IMR-90 (cell line): Measurements from ENCODE around the gene ATP1A3. TPM values are rescaled to one million over a fixed set of nuclear protein-coding genes. Genes with fewer than 3 reads are reported as not detected.

ENCODE experiments used
- ATAC-seq: fragments of 200-7000 bp; cut with Tn5 transposase; 2 replicates; pipeline ENCODE4 v1.9.1; 2020; ENCODE audit warnings: low read depth, mild to moderate bottlenecking, moderate library complexity
- BruUV-seq: library from RNA; stranded (reverse); fragments of 400-500 nt; replicated peaks from 2 replicates; lab custom pipeline; 2021; lab: Mats Ljungman, UMichigan
- CTCF ChIA-PET: fragments of 300-600 bp; formaldehyde crosslinking; extraction: SDS; loops from one replicate; lab custom pipeline; 2021; ENCODE audit warnings: antibody characterized with exemption; lab: Yijun Ruan, JAX
- POLR2A ChIA-PET: fragments of 300-600 bp; sonication (Branson Sonifier 250); formaldehyde crosslinking; loops from one replicate; lab custom pipeline; 2022; ENCODE audit warnings: antibody characterized with exemption; ENCODE audit not compliant: unreplicated experiment; lab: Charles Lee
- DNase-seq: peaks from one replicate; pipeline ENCODE4 v3.0.0; 2013
- H2AFZ ChIP-seq: replicated peaks from 2 replicates; pipeline ENCODE3; 2013; ENCODE audit warnings: low read length, mild to moderate bottlenecking; ENCODE audit not compliant: poor library complexity
- H2AK5ac ChIP-seq: 2 replicates; pipeline ENCODE4 v1.6.1; 2013; ENCODE audit warnings: low read depth, low read length, inconsistent platforms
- H2AK9ac ChIP-seq: replicated peaks from 2 replicates; pipeline ENCODE3; 2013; ENCODE audit warnings: mild to moderate bottlenecking, low read depth, low read length, moderate library complexity; ENCODE audit not compliant: poor library complexity
- H2BK120ac ChIP-seq: 2 replicates; pipeline ENCODE4 v1.6.1; 2013; ENCODE audit warnings: low read depth, low read length, inconsistent platforms
- H2BK15ac ChIP-seq: 3 replicates; pipeline ENCODE4 v1.6.1; 2013; ENCODE audit warnings: low read depth, low read length, inconsistent platforms
- H2BK20ac ChIP-seq: 2 replicates; pipeline ENCODE4 v1.6.1; 2013; ENCODE audit warnings: low read depth, mild to moderate bottlenecking, inconsistent platforms, low read length, moderate library complexity
- H2BK5ac ChIP-seq: 2 replicates; pipeline ENCODE4 v1.6.1; 2013; ENCODE audit warnings: mild to moderate bottlenecking, low read depth, low read length, inconsistent platforms; ENCODE audit not compliant: poor library complexity, severe bottlenecking
- H3K14ac ChIP-seq: replicated peaks from 2 replicates; pipeline ENCODE4 v1.6.1; 2013; ENCODE audit warnings: low read depth, low read length, inconsistent platforms
- H3K18ac ChIP-seq: 2 replicates; pipeline ENCODE4 v1.6.1; 2013; ENCODE audit warnings: low read depth, low read length, control low read depth
- H3K23ac ChIP-seq: 2 replicates; pipeline ENCODE4 v1.6.1; 2013; ENCODE audit warnings: low read depth, low read length, inconsistent platforms
- H3K27ac ChIP-seq: 2 replicates; pipeline ENCODE4 v1.5.1; 2013; ENCODE audit warnings: mild to moderate bottlenecking, control low read depth, low read length; ENCODE audit not compliant: insufficient read depth
- H3K27me3 ChIP-seq: 2 replicates; pipeline ENCODE4 v1.6.1; 2013; ENCODE audit warnings: low read length; ENCODE audit not compliant: control insufficient read depth, insufficient read depth
- H3K36me3 ChIP-seq: 2 replicates; pipeline ENCODE4 v1.6.1; 2013; ENCODE audit warnings: low read length, mixed read lengths; ENCODE audit not compliant: control insufficient read depth, insufficient read depth
- H3K4ac ChIP-seq: 2 replicates; pipeline ENCODE4 v1.6.1; 2013; ENCODE audit warnings: low read depth, low read length, inconsistent platforms
- H3K4me1 ChIP-seq: 2 replicates; pipeline ENCODE4 v1.6.1; 2013; ENCODE audit warnings: low read length, mixed read lengths; ENCODE audit not compliant: control insufficient read depth, insufficient read depth
- H3K4me2 ChIP-seq: 2 replicates; pipeline ENCODE4 v1.6.1; 2013; ENCODE audit warnings: low read depth, mild to moderate bottlenecking, control low read depth, low read length, moderate library complexity
- H3K4me3 ChIP-seq: 2 replicates; pipeline ENCODE4 v1.5.1; 2013; ENCODE audit warnings: low read depth, mild to moderate bottlenecking, control low read depth, low read length, moderate library complexity; ENCODE audit not compliant: insufficient read depth
- H3K56ac ChIP-seq: 2 replicates; pipeline ENCODE4 v1.6.1; 2013; ENCODE audit warnings: low read length, inconsistent platforms; ENCODE audit not compliant: insufficient read depth; ENCODE audit errors: extremely low read depth
- H3K79me1 ChIP-seq, 2 experiments: 2 replicates each; pipeline ENCODE4 v1.6.1; 2013; ENCODE audit warnings: low read length in 2 of 2, inconsistent platforms in 1 of 2, low read depth in 1 of 2
- H3K9ac ChIP-seq: 2 replicates; pipeline ENCODE4 v1.6.1; 2013; ENCODE audit warnings: low read depth, low read length, control low read depth
- H3K9me1 ChIP-seq: 2 replicates; pipeline ENCODE4 v1.6.1; 2013; ENCODE audit warnings: low read length, inconsistent platforms; ENCODE audit not compliant: insufficient read depth
- H3K9me3 ChIP-seq: 2 replicates; pipeline ENCODE4 v1.6.1; 2013; ENCODE audit warnings: low read length; ENCODE audit not compliant: control insufficient read depth, insufficient read depth
- H4K20me1 ChIP-seq: 2 replicates; pipeline ENCODE4 v1.6.1; 2013; ENCODE audit warnings: low read length, inconsistent platforms; ENCODE audit not compliant: insufficient read depth
- H4K5ac ChIP-seq: 2 replicates; pipeline ENCODE4 v1.6.1; 2013; ENCODE audit warnings: mild to moderate bottlenecking, low read depth, low read length, control low read depth
- H4K8ac ChIP-seq, 2 experiments: 2 replicates each; pipeline ENCODE4 v1.6.1; 2013; ENCODE audit warnings: low read depth in 2 of 2, low read length in 2 of 2, control low read depth in 1 of 2, inconsistent platforms in 1 of 2
- H4K91ac ChIP-seq: 2 replicates; pipeline ENCODE4 v1.6.1; 2013; ENCODE audit warnings: low read depth, low read length, inconsistent platforms; ENCODE audit not compliant: insufficient read depth
- BHLHE40 ChIP-seq: fragments of 150-350 bp; IDR thresholded peaks from 2 replicates; pipeline ENCODE4 v1.6.1; 2016; ENCODE audit warnings: mild to moderate bottlenecking, low read depth, low read length
- CEBPB ChIP-seq: IDR thresholded peaks from 2 replicates; pipeline ENCODE4 v1.6.1; 2012; ENCODE audit warnings: low read depth, low read length, improper control_type of control experiment
- CHD1 ChIP-seq: IDR thresholded peaks from 2 replicates; pipeline ENCODE4 v1.6.1; 2012; ENCODE audit warnings: low read depth, low read length, improper control_type of control experiment
- FOS ChIP-seq: fragments of 150-350 bp; IDR thresholded peaks from 2 replicates; pipeline ENCODE4 v1.6.1; 2016; ENCODE audit warnings: low read depth, low read length
- MAFK ChIP-seq: IDR thresholded peaks from 2 replicates; pipeline ENCODE4 v1.6.1; 2012; ENCODE audit warnings: low read depth, low read length, improper control_type of control experiment
- MAZ ChIP-seq: IDR thresholded peaks from 2 replicates; pipeline ENCODE4 v1.6.1; 2012; ENCODE audit warnings: low read depth, mild to moderate bottlenecking, low read length, improper control_type of control experiment, moderate library complexity, borderline replicate concordance
- MXI1 ChIP-seq: IDR thresholded peaks from 2 replicates; pipeline ENCODE4 v1.6.1; 2012; ENCODE audit warnings: low read depth, mild to moderate bottlenecking, low read length, moderate library complexity, borderline replicate concordance
- NFE2L2 ChIP-seq: fragments of 150-350 bp; IDR thresholded peaks from 2 replicates; pipeline ENCODE4 v1.6.1; 2016; ENCODE audit warnings: low read depth, mild to moderate bottlenecking, low read length
- POLR2A ChIP-seq: IDR thresholded peaks from 2 replicates; pipeline ENCODE4 v1.6.1; 2012; ENCODE audit warnings: mild to moderate bottlenecking, low read depth, low read length
- RAD21 ChIP-seq: IDR thresholded peaks from 2 replicates; pipeline ENCODE4 v1.6.1; 2012; ENCODE audit warnings: low read length, improper control_type of control experiment
- RCOR1 ChIP-seq: IDR thresholded peaks from 2 replicates; pipeline ENCODE4 v1.6.1; 2012; ENCODE audit warnings: mild to moderate bottlenecking, low read length, improper control_type of control experiment; ENCODE audit not compliant: insufficient replicate concordance
- RFX5 ChIP-seq: IDR thresholded peaks from 2 replicates; pipeline ENCODE4 v1.8.0; 2012; ENCODE audit warnings: low read depth, mild to moderate bottlenecking, low read length, moderate library complexity
- SMC3 ChIP-seq: fragments of 150-350 bp; IDR thresholded peaks from 2 replicates; pipeline ENCODE4 v1.6.1; 2016; ENCODE audit warnings: low read depth, mild to moderate bottlenecking, antibody characterized with exemption, low read length, moderate library complexity
- WGBS, 2 experiments: methylation state at CpG; one replicate each; pipeline versions ENCODE4 v1.1.5 to v1.1.7; 2013; ENCODE audit warnings: missing lambda C conversion rate in 2 of 2; ENCODE audit not compliant: insufficient read length in 1 of 2; ENCODE audit errors: extremely low coverage in 2 of 2; 5-methylcytosine and 5-hydroxymethylcytosine counted together
- dilution Hi-C: fragments of 300-500 bp; cut with HindIII; formaldehyde crosslinking; loops from one replicate; pipeline ENCODE4 v1.14.3; 2018; ENCODE audit warnings: low sequenced_read_pairs; ENCODE audit not compliant: unreplicated experiment
- in situ Hi-C: fragments of 300-500 bp; cut with MboI; formaldehyde crosslinking; loops from 3 replicates; pipeline ENCODE4 v1.14.3; 2019; ENCODE audit warnings: low sequenced_read_pairs, inconsistent platforms, mixed read lengths
- intact Hi-C: fragments of 100-400 bp; cut with micrococcal nuclease; formaldehyde crosslinking; loops from 2 replicates; pipeline ENCODE4 v1.10.0; 2022
- polyA plus RNA-seq, 3 experiments: library from polyadenylated mRNA; depleted of rRNA; stranded (reverse); fragments of >200 nt; gene quantifications; 2 replicates each; pipeline ENCODE4 v1.2.3, GENCODE V29; 2012; ENCODE audit warnings: low replicate concordance in 1 of 3
- total RNA-seq: library from RNA; depleted of rRNA; stranded (reverse); fragments of >200 nt; gene quantifications from 2 replicates; pipeline ENCODE4 v1.2.3, GENCODE V29; 2012
- TF ChIP-seq, protein P1 (sequence below): fragments of 150-350 bp; IDR thresholded peaks from 2 replicates; pipeline ENCODE4 v1.6.1; 2016; ENCODE audit warnings: low read depth, mild to moderate bottlenecking, low read length, moderate library complexity, borderline replicate concordance
- TF ChIP-seq, protein P2 (sequence below): conservative IDR thresholded peaks from 2 replicates; pipeline ENCODE4 v1.5.1; 2012; ENCODE audit warnings: mild to moderate bottlenecking, low read depth, low read length, improper control_type of control experiment
- TF ChIP-seq, protein P3 (sequence below): fragments of 150-350 bp; IDR thresholded peaks from 2 replicates; pipeline ENCODE4 v1.6.1; 2017; ENCODE audit warnings: mild to moderate bottlenecking, antibody characterized with exemption, low read length, low read depth

ATP1A3 gene
- total and polyA plus RNA-seq, 2 of the 4 experiments (the other 2 are of a cell fraction): under 0.01 to 0.12 TPM

DNA sequence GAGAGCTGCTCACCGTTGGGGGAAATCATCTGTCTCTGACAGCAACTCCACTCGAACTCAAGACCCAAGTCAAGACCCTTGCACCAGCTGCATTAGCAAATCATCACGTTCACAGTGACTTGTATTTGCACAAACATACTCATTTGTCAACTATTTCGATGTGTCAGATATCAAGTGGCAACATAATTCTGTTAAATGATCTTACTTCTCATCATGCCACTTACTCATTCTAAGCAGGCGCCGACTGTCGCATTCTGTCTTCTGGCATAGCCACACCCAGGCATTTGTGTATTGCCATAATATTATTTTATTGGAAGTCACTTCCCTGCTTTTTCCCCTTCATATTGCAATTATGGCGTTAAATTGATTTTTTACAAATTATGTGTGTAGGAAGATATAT, 23.0 kb upstream of the ATP1A3 start:
- no TSS peak for BruUV-seq
- 32% methylated on average over 3 of the region's 8 CpGs; no CpG with 5 or more reads in 1 of the 2 experiments for WGBS, 2 experiments
- H3K4me1 ChIP-seq: peaks cover 4% of the 10 kb centered on the region
- H2AFZ ChIP-seq: no peak overlapping the region
- CTCF ChIA-PET: interaction anchor here (0.6 kb wide), 1 partner anchor 10 kb away, joined by 4 read pairs; no protein-coding TSS in a partner anchor
- H4K5ac ChIP-seq: no peak overlapping the region
- no peak overlapping the region for H3K4me2 ChIP-seq
- H3K4ac ChIP-seq: no peak overlapping the region
- H3K79me1 ChIP-seq: no peaks in the 10 kb centered on the region
- H3K27ac ChIP-seq: no peak overlapping the region
- in situ Hi-C loops: no loop called here
- no peak overlapping the region for H3K56ac ChIP-seq
- no peak overlapping the region for H2BK120ac ChIP-seq
- H3K9me1 ChIP-seq: no peaks in the 10 kb centered on the region
- H3K36me3 ChIP-seq: no peaks in the 10 kb centered on the region
- intact Hi-C loops: no loop called here
- POLR2A ChIA-PET: no interaction called here
- H2AK5ac ChIP-seq: no peak overlapping the region
- H3K18ac ChIP-seq: no peak overlapping the region
- no peak overlapping the region for H2AK9ac ChIP-seq
- H4K91ac ChIP-seq: no peak overlapping the region
- no peak overlapping the region for H3K9ac ChIP-seq
- TF ChIP-seq CHD1: no peak
- no peak for TF ChIP-seq FOS
- TF ChIP-seq NFE2L2: no peak
- no peak for TF ChIP-seq BHLHE40
- no peak for TF ChIP-seq RAD21
- TF ChIP-seq RFX5: no peak
- TF ChIP-seq POLR2A: no peak
- TF ChIP-seq MAZ: no peak
- TF ChIP-seq, protein P1, sequence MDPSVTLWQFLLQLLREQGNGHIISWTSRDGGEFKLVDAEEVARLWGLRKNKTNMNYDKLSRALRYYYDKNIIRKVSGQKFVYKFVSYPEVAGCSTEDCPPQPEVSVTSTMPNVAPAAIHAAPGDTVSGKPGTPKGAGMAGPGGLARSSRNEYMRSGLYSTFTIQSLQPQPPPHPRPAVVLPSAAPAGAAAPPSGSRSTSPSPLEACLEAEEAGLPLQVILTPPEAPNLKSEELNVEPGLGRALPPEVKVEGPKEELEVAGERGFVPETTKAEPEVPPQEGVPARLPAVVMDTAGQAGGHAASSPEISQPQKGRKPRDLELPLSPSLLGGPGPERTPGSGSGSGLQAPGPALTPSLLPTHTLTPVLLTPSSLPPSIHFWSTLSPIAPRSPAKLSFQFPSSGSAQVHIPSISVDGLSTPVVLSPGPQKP: no peak
- TF ChIP-seq CEBPB: no peak
- TF ChIP-seq MXI1: no peak
- no peak for TF ChIP-seq MAFK
- TF ChIP-seq, protein P2, sequence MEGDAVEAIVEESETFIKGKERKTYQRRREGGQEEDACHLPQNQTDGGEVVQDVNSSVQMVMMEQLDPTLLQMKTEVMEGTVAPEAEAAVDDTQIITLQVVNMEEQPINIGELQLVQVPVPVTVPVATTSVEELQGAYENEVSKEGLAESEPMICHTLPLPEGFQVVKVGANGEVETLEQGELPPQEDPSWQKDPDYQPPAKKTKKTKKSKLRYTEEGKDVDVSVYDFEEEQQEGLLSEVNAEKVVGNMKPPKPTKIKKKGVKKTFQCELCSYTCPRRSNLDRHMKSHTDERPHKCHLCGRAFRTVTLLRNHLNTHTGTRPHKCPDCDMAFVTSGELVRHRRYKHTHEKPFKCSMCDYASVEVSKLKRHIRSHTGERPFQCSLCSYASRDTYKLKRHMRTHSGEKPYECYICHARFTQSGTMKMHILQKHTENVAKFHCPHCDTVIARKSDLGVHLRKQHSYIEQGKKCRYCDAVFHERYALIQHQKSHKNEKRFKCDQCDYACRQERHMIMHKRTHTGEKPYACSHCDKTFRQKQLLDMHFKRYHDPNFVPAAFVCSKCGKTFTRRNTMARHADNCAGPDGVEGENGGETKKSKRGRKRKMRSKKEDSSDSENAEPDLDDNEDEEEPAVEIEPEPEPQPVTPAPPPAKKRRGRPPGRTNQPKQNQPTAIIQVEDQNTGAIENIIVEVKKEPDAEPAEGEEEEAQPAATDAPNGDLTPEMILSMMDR: no peak
- TF ChIP-seq, protein P3, sequence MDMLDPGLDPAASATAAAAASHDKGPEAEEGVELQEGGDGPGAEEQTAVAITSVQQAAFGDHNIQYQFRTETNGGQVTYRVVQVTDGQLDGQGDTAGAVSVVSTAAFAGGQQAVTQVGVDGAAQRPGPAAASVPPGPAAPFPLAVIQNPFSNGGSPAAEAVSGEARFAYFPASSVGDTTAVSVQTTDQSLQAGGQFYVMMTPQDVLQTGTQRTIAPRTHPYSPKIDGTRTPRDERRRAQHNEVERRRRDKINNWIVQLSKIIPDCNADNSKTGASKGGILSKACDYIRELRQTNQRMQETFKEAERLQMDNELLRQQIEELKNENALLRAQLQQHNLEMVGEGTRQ: no peak
- TF ChIP-seq SMC3: no peak
- no peak for TF ChIP-seq RCOR1
- DNase-seq (no peak), ATAC-seq (no peak)
- no peak overlapping the region for H3K14ac ChIP-seq
- H3K4me3 ChIP-seq: no peak overlapping the region
- no peaks in the 10 kb centered on the region for H3K9me3 ChIP-seq
- dilution Hi-C loops: no loop called here
- H2BK20ac ChIP-seq: no peak overlapping the region
- H3K27me3 ChIP-seq: peaks cover 5% of the 10 kb centered on the region; the same call in 1 of the 2 replicates
- no peaks in the 10 kb centered on the region for H4K20me1 ChIP-seq
- no peak overlapping the region for H2BK5ac ChIP-seq
- no peak overlapping the region for H2BK15ac ChIP-seq
- H4K8ac ChIP-seq: no peak overlapping the region
- no peak overlapping the region for H3K23ac ChIP-seq
